ENCODE data around the gene COLEC11.

COLEC11 gene

DNA sequence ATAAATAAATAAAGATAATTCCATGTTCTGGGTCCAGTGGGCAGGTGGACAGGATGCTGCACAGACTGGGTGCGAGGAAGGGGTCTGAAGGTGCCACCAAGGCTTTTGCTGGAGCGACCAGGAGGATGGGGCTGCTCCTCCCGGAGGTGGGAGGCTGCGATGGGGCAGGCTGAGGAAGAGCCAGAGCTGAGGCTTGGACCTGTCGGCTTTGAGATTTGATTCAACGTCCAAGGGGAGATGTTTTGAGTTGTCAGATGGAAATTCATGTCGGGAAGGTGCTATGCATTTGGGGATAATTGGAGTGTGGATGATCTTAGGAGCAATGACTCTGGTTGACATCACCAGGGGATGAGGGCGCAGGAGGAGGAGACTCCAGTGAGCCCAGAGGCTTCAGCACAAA is 74.7 kb downstream of the COLEC11 start:
- ChIA-PET CTCF (no interaction called here), POLR2A (no interaction called here)
- no peak for TF ChIP-seq EGR2 (tag by site-specific recombination; IDR thresholded peaks at IDR 0.05; ENCODE audit: low read depth)
- no peak for TF ChIP-seq ZSCAN23 (tag by site-specific recombination; IDR thresholded peaks at IDR 0.05)
- TF ChIP-seq ZNF549 (tag by site-specific recombination; IDR thresholded peaks at IDR 0.05) = no peak
- TF ChIP-seq ZNF133 (tag by site-specific recombination; IDR thresholded peaks at IDR 0.05) = no peak
- TF ChIP-seq ZNF366 (tag by site-specific recombination; conservative IDR thresholded peaks at IDR 0.05) = no peak
- TF ChIP-seq SCRT2 (tag by site-specific recombination; IDR thresholded peaks at IDR 0.05) = no peak
- TF ChIP-seq, protein P1, sequence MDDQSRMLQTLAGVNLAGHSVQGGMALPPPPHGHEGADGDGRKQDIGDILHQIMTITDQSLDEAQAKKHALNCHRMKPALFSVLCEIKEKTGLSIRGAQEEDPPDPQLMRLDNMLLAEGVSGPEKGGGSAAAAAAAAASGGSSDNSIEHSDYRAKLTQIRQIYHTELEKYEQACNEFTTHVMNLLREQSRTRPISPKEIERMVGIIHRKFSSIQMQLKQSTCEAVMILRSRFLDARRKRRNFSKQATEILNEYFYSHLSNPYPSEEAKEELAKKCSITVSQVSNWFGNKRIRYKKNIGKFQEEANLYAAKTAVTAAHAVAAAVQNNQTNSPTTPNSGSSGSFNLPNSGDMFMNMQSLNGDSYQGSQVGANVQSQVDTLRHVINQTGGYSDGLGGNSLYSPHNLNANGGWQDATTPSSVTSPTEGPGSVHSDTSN (CRISPR knock-in tag; IDR thresholded peaks at IDR 0.05) = no peak
- no peak for TF ChIP-seq ZNF394 (tag by site-specific recombination; IDR thresholded peaks at IDR 0.05; ENCODE audit: borderline replicate concordance)
- TF ChIP-seq ZNF202 (tag by site-specific recombination; IDR thresholded peaks at IDR 0.05; ENCODE audit: borderline replicate concordance) = no peak
- TF ChIP-seq ZNF48 (tag by site-specific recombination; IDR thresholded peaks at IDR 0.05) = no peak
- TF ChIP-seq WT1 (tag by site-specific recombination; IDR thresholded peaks at IDR 0.05) = no peak
- TF ChIP-seq GLI4 (tag by site-specific recombination; IDR thresholded peaks at IDR 0.05) = no peak
- TF ChIP-seq BCL11A (tag by site-specific recombination; IDR thresholded peaks at IDR 0.05; ENCODE audit: low read depth) = no peak
- TF ChIP-seq ZNF777 (tag by site-specific recombination; IDR thresholded peaks at IDR 0.05; ENCODE audit: borderline replicate concordance) = no peak
- no peaks in the 10 kb centered on the region for H3K36me3 ChIP-seq (ENCODE audit: control insufficient read depth in 2 of 2, insufficient read depth in 1 of 2, low read length in 2 of 2)
- no peak overlapping the region for H3K4me3 ChIP-seq (ENCODE audit: low read depth, low read length)
- no peak overlapping the region for H3K27ac ChIP-seq (ENCODE audit: extremely low read depth, low read depth, low read length)
- H3K9me3 ChIP-seq (ENCODE audit: control insufficient read depth, insufficient read depth, low read depth, low read length) = no peaks in the 10 kb centered on the region
- H3K4me1 ChIP-seq (ENCODE audit: control insufficient read depth, insufficient read depth, low read length) = no peaks in the 10 kb centered on the region

DNA sequence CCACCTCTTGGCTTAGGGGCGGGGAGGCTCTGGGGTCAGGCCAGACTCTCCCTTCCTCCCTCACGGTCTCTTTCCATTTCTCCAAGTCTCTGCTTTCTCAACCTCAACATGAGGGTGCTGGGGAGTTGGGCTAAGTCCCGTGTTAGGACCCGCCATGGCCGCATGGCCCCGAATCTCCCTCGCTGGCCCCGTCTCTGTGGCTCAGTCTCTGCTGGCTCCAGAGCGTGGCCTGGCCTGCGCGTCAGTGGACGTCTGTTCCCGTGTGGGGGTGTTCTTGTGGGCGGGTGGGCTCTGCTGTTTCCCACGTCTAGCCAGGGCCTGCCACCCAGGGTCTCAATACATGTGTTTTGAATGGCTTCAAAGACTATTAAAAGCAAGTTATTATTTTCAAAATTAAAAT is 75.5 kb downstream of the COLEC11 start:
- no peaks in the 10 kb centered on the region for H3K9me3 ChIP-seq (ENCODE audit: control insufficient read depth, insufficient read depth, low read depth, low read length)
- TF ChIP-seq, protein P2, sequence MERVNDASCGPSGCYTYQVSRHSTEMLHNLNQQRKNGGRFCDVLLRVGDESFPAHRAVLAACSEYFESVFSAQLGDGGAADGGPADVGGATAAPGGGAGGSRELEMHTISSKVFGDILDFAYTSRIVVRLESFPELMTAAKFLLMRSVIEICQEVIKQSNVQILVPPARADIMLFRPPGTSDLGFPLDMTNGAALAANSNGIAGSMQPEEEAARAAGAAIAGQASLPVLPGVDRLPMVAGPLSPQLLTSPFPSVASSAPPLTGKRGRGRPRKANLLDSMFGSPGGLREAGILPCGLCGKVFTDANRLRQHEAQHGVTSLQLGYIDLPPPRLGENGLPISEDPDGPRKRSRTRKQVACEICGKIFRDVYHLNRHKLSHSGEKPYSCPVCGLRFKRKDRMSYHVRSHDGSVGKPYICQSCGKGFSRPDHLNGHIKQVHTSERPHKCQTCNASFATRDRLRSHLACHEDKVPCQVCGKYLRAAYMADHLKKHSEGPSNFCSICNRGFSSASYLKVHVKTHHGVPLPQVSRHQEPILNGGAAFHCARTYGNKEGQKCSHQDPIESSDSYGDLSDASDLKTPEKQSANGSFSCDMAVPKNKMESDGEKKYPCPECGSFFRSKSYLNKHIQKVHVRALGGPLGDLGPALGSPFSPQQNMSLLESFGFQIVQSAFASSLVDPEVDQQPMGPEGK (tag by site-specific recombination; IDR thresholded peaks at IDR 0.05) = no peak
- TF ChIP-seq ZNF37A (tag by site-specific recombination; IDR thresholded peaks at IDR 0.05) = no peak
- no peak for TF ChIP-seq ZNF112 (tag by site-specific recombination; IDR thresholded peaks at IDR 0.05)
- no peak for TF ChIP-seq ZSCAN23 (tag by site-specific recombination; IDR thresholded peaks at IDR 0.05)
- TF ChIP-seq ZNF530 (tag by site-specific recombination; IDR thresholded peaks at IDR 0.05; ENCODE audit: low read depth) = no peak
- no peak for TF ChIP-seq ZNF707 (tag by site-specific recombination; IDR thresholded peaks at IDR 0.05)
- TF ChIP-seq ZNF791 (tag by site-specific recombination; IDR thresholded peaks at IDR 0.05) = no peak
- no peak for TF ChIP-seq ZNF19 (tag by site-specific recombination; IDR thresholded peaks at IDR 0.05; ENCODE audit: low read depth)
- TF ChIP-seq GLIS2 (tag by site-specific recombination; IDR thresholded peaks at IDR 0.05) = no peak
- no peak for TF ChIP-seq ZNF529 (tag by site-specific recombination; IDR thresholded peaks at IDR 0.05; ENCODE audit: insufficient replicate concordance)
- TF ChIP-seq ZNF624 (tag by site-specific recombination; IDR thresholded peaks at IDR 0.05) = no peak
- no peak for TF ChIP-seq ZNF354C (tag by site-specific recombination; IDR thresholded peaks at IDR 0.05; ENCODE audit: borderline replicate concordance, low read depth)
- no peak for TF ChIP-seq GLI2 (tag by site-specific recombination; IDR thresholded peaks at IDR 0.05; ENCODE audit: borderline replicate concordance, low read depth)
- TF ChIP-seq ZNF843 (tag by site-specific recombination; IDR thresholded peaks at IDR 0.05) = no peak
- TF ChIP-seq FEZF1 (tag by site-specific recombination; IDR thresholded peaks at IDR 0.05) = no peak
- TF ChIP-seq ZNF10 (tag by site-specific recombination; IDR thresholded peaks at IDR 0.05) = no peak
- TF ChIP-seq ZBTB21 (tag by site-specific recombination; IDR thresholded peaks at IDR 0.05) = no peak
- TF ChIP-seq, protein P3, sequence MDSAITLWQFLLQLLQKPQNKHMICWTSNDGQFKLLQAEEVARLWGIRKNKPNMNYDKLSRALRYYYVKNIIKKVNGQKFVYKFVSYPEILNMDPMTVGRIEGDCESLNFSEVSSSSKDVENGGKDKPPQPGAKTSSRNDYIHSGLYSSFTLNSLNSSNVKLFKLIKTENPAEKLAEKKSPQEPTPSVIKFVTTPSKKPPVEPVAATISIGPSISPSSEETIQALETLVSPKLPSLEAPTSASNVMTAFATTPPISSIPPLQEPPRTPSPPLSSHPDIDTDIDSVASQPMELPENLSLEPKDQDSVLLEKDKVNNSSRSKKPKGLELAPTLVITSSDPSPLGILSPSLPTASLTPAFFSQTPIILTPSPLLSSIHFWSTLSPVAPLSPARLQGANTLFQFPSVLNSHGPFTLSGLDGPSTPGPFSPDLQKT (IDR thresholded peaks at IDR 0.05; ENCODE audit: borderline replicate concordance, low read depth, low read length) = no peak
- ChIA-PET CTCF (no interaction called here), POLR2A (interaction anchor here (0.6 kb wide), 1 partner anchor 95 kb away, joined by 3 read pairs; the partner anchor contains the start of gene RPS7)
- no peaks in the 10 kb centered on the region for H3K36me3 ChIP-seq (ENCODE audit: control insufficient read depth in 2 of 2, insufficient read depth in 1 of 2, low read length in 2 of 2)
- no peaks in the 10 kb centered on the region for H3K4me1 ChIP-seq (ENCODE audit: control insufficient read depth, insufficient read depth, low read length)
- H3K4me3 ChIP-seq (ENCODE audit: low read depth, low read length) = no peak overlapping the region
- no peak overlapping the region for H3K27ac ChIP-seq (ENCODE audit: extremely low read depth, low read depth, low read length)

Data from HEK293 (cell line).